SK-N-SH (cell line): ENCODE results near the gene HDGF. TPM values are rescaled to one million over a fixed set of nuclear protein-coding genes. Genes with fewer than 3 reads are reported as not detected.

Source experiments
- CTCF ChIA-PET: fragments of 300-600, 350-600 bp; formaldehyde crosslinking; extraction: SDS; loops from one replicate; lab custom pipeline; 2021; lab: Yijun Ruan, JAX
- POLR2A ChIA-PET: fragments of 350-600 bp; sonication (Branson Sonifier 250); formaldehyde crosslinking; extraction: SDS; loops from one replicate; lab custom pipeline; 2020; ENCODE audit warnings: antibody characterized with exemption, inconsistent platforms; lab: Yijun Ruan, JAX
- DNase-seq: peaks from one replicate; pipeline ENCODE4 v3.0.0; 2012
- H2AFZ ChIP-seq: fragments of 200-600 bp; sonication (generic); 2 replicates; pipeline ENCODE4 v1.8.1; 2016; ENCODE audit warnings: antibody characterized with exemption, mild to moderate bottlenecking, low read depth
- H3F3A ChIP-seq: fragments of 200-600 bp; sonication (generic); replicated peaks from 2 replicates; pipeline ENCODE3; 2016; ENCODE audit warnings: antibody characterized with exemption, mild to moderate bottlenecking; ENCODE audit not compliant: insufficient read depth
- H3K27ac ChIP-seq, 2 experiments: fragments of 200-500 bp in 1 of 2; fragments of 200-600 bp in 1 of 2; sonication (Bioruptor generic) in 1 of 2; sonication (generic), shearing (Covaris generic) in 1 of 2; 2 replicates each; pipeline versions ENCODE4 v1.5.1 to v1.6.1; 2014 to 2016; ENCODE audit warnings: low read depth in 2 of 2, inconsistent platforms in 1 of 2, low read length in 1 of 2, mild to moderate bottlenecking in 1 of 2, mixed read lengths in 1 of 2
- H3K27me3 ChIP-seq: fragments of 200-600 bp; sonication (generic), shearing (Covaris generic); 2 replicates; pipeline ENCODE4 v1.6.1; 2016; ENCODE audit warnings: mixed run types; ENCODE audit not compliant: insufficient read depth
- H3K36me3 ChIP-seq, 2 experiments: fragments of 200-500 bp in 1 of 2; fragments of 200-600 bp in 1 of 2; sonication (Bioruptor generic) in 1 of 2; sonication (generic) in 1 of 2; replicated peaks in 1 of 2; 2 replicates each; pipeline versions ENCODE3 to v1.5.1; 2014 to 2016; ENCODE audit warnings: low read length in 1 of 2, mild to moderate bottlenecking in 1 of 2; ENCODE audit not compliant: insufficient read depth in 2 of 2, control insufficient read depth in 1 of 2
- H3K4me1 ChIP-seq, 2 experiments: fragments of 200-500 bp in 1 of 2; fragments of 200-600 bp in 1 of 2; sonication (Bioruptor generic) in 1 of 2; sonication (generic), shearing (Covaris generic) in 1 of 2; 2 replicates each; pipeline versions ENCODE4 v1.5.1 to v1.6.1; 2014 to 2016; ENCODE audit warnings: low read depth in 1 of 2, low read length in 1 of 2, mixed run types in 1 of 2; ENCODE audit not compliant: insufficient read depth in 2 of 2, control insufficient read depth in 1 of 2
- H3K4me2 ChIP-seq: fragments of 200-600 bp; sonication (generic), shearing (Covaris generic); 2 replicates; pipeline ENCODE4 v1.6.1; 2017; ENCODE audit warnings: mixed run types
- H3K4me3 ChIP-seq, 2 experiments: fragments of 200-500 bp in 1 of 2; fragments of 200-600 bp in 1 of 2; sonication (Bioruptor generic) in 1 of 2; sonication (generic), shearing (Covaris generic) in 1 of 2; 2 replicates each; pipeline versions ENCODE4 v1.5.1 to v1.8.1; 2014 to 2016; ENCODE audit warnings: low read depth in 2 of 2, inconsistent platforms in 1 of 2, low read length in 1 of 2, mild to moderate bottlenecking in 1 of 2, mixed read lengths in 1 of 2, moderate library complexity in 1 of 2
- H3K79me2 ChIP-seq: fragments of 200-600 bp; sonication (generic); 2 replicates; pipeline ENCODE4 v1.8.1; 2017; ENCODE audit warnings: mild to moderate bottlenecking; ENCODE audit not compliant: insufficient read depth
- H3K9ac ChIP-seq: fragments of 200-600 bp; sonication (generic); 2 replicates; pipeline ENCODE4 v1.6.1; 2017; ENCODE audit warnings: mixed run types
- H3K9me2 ChIP-seq: fragments of 200-600 bp; sonication (generic); 2 replicates; pipeline ENCODE4 v1.6.1; 2017; ENCODE audit warnings: mixed run types
- H3K9me3 ChIP-seq: fragments of 200-600 bp; sonication (generic); 2 replicates; pipeline ENCODE4 v1.6.1; 2017; ENCODE audit warnings: mixed run types, mild to moderate bottlenecking, moderate library complexity
- H4K20me1 ChIP-seq: fragments of 200-600 bp; sonication (generic); 2 replicates; pipeline ENCODE4 v1.6.1; 2017; ENCODE audit warnings: mild to moderate bottlenecking, mixed run types; ENCODE audit not compliant: insufficient read depth
- CHD2 ChIP-seq: fragments of 150-350 bp; IDR thresholded peaks from 2 replicates; pipeline ENCODE4 v1.6.1; 2018; ENCODE audit warnings: low read length; ENCODE audit not compliant: partially characterized antibody
- EZH2phosphoT487 ChIP-seq: fragments of 200-600 bp; sonication (generic); IDR thresholded peaks from 2 replicates; pipeline ENCODE4 v1.6.1; 2017; ENCODE audit warnings: low read depth, mixed run types, mild to moderate bottlenecking, antibody characterized with exemption, moderate library complexity, borderline replicate concordance
- GATA2 ChIP-seq: sonication (generic); formaldehyde crosslinking; IDR thresholded peaks from 2 replicates; pipeline ENCODE4 v1.5.0; 2020; ENCODE audit warnings: mild to moderate bottlenecking, missing genetic modification reagents
- MEF2A ChIP-seq: IDR thresholded peaks from 2 replicates; pipeline ENCODE4 v1.4.0; 2012; ENCODE audit warnings: low read depth, borderline replicate concordance
- MXI1 ChIP-seq: IDR thresholded peaks from 2 replicates; pipeline ENCODE4 v1.6.1; 2012; ENCODE audit warnings: mild to moderate bottlenecking, low read depth, low read length, improper control_type of control experiment
- POLR2AphosphoS5 ChIP-seq: IDR thresholded peaks from 2 replicates; pipeline ENCODE4 v1.6.1; 2012; ENCODE audit warnings: low read depth, low read length
- RAD21 ChIP-seq: IDR thresholded peaks from 2 replicates; pipeline ENCODE4 v1.6.1; 2012; ENCODE audit warnings: mild to moderate bottlenecking, low read length
- REST ChIP-seq: IDR thresholded peaks from 2 replicates; pipeline ENCODE4 v1.6.1; 2012; ENCODE audit warnings: mild to moderate bottlenecking, low read depth, low read length, moderate library complexity
- SIN3A ChIP-seq: IDR thresholded peaks from 2 replicates; pipeline ENCODE4 v1.6.1; 2012; ENCODE audit warnings: low read depth, mild to moderate bottlenecking, low read length, moderate library complexity, borderline replicate concordance
- YY1 ChIP-seq: IDR thresholded peaks from 2 replicates; pipeline ENCODE4 v1.4.0; 2012; ENCODE audit warnings: low read depth, mild to moderate bottlenecking
- ZBTB33 ChIP-seq: IDR thresholded peaks from 2 replicates; pipeline ENCODE4 v1.4.0; 2012; ENCODE audit warnings: low read depth, borderline replicate concordance
- WGBS: methylation state at CpG from one replicate; pipeline ENCODE4 v1.1.6; 2017; ENCODE audit warnings: low lambda C conversion rate; 5-methylcytosine and 5-hydroxymethylcytosine counted together
- polyA plus RNA-seq, 3 experiments: library from polyadenylated mRNA; depleted of rRNA; stranded (reverse); fragments of >200 nt; gene quantifications; 2 replicates each; pipeline ENCODE4 v1.2.3, GENCODE V29; 2012
- TF ChIP-seq, protein P1 (sequence below): IDR thresholded peaks from 2 replicates; pipeline ENCODE4 v1.4.0; 2012; ENCODE audit warnings: low read depth, borderline replicate concordance

Gene HDGF
- polyA plus RNA-seq, 1 of the 3 experiments (the other 2 are of a cell fraction): 152 TPM

DNA sequence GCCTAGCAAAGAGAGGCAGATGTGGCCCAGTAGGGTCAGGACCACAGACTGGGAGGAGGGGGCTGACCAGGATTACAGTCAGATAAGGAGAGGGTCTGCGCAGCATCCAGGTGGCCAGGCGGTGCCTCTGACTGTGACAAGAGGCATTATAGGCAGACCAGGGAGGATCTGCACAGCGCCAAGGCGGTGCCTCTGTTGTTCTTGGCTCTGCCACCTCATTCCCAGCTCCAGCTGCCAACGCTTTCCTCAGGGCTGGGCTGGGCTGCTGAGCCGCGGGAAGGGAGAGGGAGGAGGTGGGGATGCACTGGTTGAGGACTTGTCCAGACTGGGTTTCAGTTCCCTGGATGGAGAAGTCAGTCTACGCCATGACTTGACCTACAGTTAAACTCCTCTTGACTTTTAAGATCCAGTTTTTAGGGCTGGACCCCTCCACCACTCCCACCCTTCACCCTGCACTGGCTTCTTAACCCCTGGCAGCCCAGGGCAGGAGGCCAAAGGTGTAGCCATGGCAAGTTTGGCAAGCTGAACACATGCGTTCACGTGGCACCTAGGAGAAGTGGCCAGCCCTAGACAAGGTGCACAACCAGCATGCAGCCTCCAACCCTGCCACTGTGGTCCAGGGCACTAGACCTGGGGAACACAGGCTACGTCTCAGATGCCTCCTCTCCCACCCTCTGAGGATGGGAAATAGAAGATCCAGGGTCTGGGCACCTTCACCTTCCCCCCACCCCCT lies 41.6 kb downstream of the HDGF start (continued):
- no peak for TF ChIP-seq ZBTB33
- TF ChIP-seq, protein P1, sequence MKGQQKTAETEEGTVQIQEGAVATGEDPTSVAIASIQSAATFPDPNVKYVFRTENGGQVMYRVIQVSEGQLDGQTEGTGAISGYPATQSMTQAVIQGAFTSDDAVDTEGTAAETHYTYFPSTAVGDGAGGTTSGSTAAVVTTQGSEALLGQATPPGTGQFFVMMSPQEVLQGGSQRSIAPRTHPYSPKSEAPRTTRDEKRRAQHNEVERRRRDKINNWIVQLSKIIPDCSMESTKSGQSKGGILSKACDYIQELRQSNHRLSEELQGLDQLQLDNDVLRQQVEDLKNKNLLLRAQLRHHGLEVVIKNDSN: no peak
- no peak for TF ChIP-seq EZH2phosphoT487
- no peak for TF ChIP-seq MEF2A
- TF ChIP-seq SIN3A: peak; percentile 55; the same call in 1 of the 2 replicates
- no peak for TF ChIP-seq RAD21
- TF ChIP-seq YY1: no peak
- peak; percentile 89 for TF ChIP-seq GATA2 (CRISPR knock-in tag)
- no peak; the same call in none of the 2 replicates for TF ChIP-seq POLR2AphosphoS5
- TF ChIP-seq CHD2: peak; percentile 48
- TF ChIP-seq, all 33 proteins: peak for 12

GRCh38 chr1:156709031-156709430 lies 42.4 kb downstream of the HDGF start:
- Histone ChIP-seq H3K36me3 (no peaks in the 10 kb centered on the region), H3K4me3 (no peak overlapping the region), H3K4me2 (peak overlapping the region; percentile 63; the same call in 1 of the 2 replicates), H3K79me2 (no peaks in the 10 kb centered on the region), H3K9ac (no peak overlapping the region), H3K4me1 (peaks cover 69 to 87% of the 10 kb centered on the region in 2 experiments), H3K9me3 (no peaks in the 10 kb centered on the region), H3F3A (peaks cover 48% of the 10 kb centered on the region), H3K9me2 (no peaks in the 10 kb centered on the region), H3K27ac (peak overlapping the region; percentile 8 to 98; a peak in 3 of 4 replicates), H2AFZ (no peak overlapping the region), H3K27me3 (no peaks in the 10 kb centered on the region), H4K20me1 (no peaks in the 10 kb centered on the region)
- CTCF ChIA-PET: interaction anchor here (1.1 to 45.5 kb wide), 8 partner anchors 7 to 202 kb away, joined by 3 to 2702 read pairs (median 6); partner anchors contain the start of genes CRABP2, ISG20L2, METTL25B and NES
- POLR2A ChIA-PET: interaction anchor here (1.2 to 1.4 kb wide), 2 partner anchors 19 to 34 kb away, joined by 3 to 8 read pairs; partner anchors contain the start of genes ISG20L2 and METTL25B
- WGBS: 66% methylated on average over 4 of the region's 4 CpGs
- no peak for DNase-seq
- TF ChIP-seq REST (0 out of 2 replicates have a peak, but pooled peaks have one; percentile 52), MXI1 (no peak)
